Caki2 (cell line): Measurements from ENCODE around the gene ZBED4. TPM values are rescaled to one million over a fixed set of nuclear protein-coding genes. Genes with fewer than 3 reads are reported as not detected.
"Not testable (repeated sequence)": the region's sequence is repeated elsewhere in the genome, so short reads cannot be mapped to it uniquely, and the experiment has no call there.

ENCODE experiments used
- DNase-seq: peaks from one replicate; pipeline ENCODE4 v3.0.0-alpha.2; 2015; ENCODE audit warnings: low read depth
- in situ Hi-C: cut with HindIII; loops from 2 replicates; pipeline ENCODE4 v1.10.0; 2016; ENCODE audit warnings: low sequenced_read_pairs, low pct_unique_long_range_greater_than_20kb, mixed read lengths
- total RNA-seq: library from RNA; depleted of rRNA; stranded (reverse); fragments of >200 nt; shearing (Covaris generic); gene quantifications from 2 replicates; pipeline ENCODE4 v1.2.3, GENCODE V29; 2014; ENCODE audit warnings: low replicate concordance

ZBED4 gene
- total RNA-seq, 1 experiment from 2014 or later = 8.8 TPM

- in situ Hi-C loops = no loop called here
- no peak for DNase-seq
Observed at GRCh38 chr22:49850021-49850911, 3.4 kb upstream of the ZBED4 start.

DNA sequence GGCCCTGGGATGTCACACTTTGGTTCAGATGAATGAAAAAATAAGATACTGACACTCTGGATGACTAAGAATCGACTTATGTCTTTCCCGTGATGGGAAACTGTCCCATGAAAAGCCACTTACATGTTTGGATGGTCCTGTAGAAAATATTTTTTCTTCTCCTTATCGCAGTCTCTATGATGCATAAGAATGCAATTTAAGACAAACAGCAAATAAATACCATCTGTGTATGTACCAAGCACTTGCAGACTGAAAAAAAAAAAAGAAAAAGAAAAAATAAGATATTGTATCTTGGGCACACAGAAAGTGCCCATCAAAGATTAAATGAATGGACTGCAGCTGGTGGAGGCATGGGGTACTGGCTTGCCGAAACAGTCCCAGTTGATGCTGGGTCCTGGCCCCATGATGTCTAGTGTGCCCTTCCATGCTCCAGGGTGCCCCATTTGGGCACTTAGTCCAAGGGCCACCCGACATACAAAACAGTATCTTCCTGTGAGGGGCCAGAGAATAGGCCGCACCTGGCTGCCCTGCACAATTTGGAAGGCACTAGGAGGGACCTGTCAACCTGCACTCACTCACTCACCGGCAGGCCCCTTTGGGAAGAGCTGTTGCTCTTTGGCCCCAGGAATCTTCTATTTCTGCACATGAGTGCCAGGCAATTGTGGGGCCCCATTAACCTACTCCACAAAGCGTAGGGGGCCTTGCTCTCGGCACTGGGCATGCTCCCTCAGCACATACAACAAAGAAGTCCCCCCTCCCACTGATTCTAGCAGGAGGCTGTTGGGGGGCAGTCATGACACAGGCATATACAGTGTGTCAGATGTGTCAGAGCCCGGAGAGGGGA, 2.5 kb upstream of the ZBED4 start:
- in situ Hi-C loops = no loop called here
- no peak for DNase-seq

GRCh38 chr22:49852568-49852897, 1.1 kb upstream of the ZBED4 start:
- DNase-seq, in situ Hi-C loops: not testable (repeated sequence)

DNA sequence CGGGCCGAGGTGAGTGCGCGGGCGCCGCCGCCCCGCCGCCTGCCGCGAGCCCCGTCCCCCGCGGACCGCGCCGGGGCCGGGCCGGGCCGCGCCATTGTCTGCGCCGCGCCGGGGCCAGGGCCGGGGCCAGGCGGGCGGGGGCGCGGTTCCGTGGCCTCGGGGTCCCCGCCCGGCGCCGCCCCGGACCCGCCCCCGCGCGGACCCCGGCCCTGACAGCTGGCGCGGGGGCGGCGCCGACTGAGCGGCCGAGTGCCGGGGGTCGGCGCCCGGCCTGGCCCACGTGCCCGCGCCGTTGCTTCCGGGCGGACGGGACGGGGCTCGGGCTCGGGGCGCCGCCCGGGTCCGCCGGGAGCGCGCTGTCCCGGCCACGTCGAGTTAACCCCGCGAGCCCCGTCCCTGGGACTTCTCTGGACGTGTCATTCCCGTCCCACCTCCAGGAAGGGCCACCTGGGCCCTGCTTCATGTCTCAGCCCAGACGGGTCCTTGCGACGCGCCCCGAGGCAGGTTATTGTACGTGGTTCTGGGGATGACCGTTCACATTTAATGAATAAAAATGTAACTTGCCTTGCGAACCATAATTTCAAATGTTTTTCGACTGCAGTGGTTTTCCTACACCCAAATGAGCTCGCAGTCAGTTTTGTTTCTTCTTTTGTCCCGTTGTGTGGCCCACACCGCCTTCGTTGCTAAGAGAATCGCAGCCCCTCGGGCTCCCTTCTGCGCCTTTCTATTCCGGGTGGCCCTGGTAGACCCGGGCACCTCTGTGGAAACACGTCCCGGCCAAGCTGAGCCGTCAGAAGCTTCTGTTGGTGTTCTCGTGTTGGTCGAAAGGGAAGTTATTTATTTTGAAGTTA, 562 bp downstream of the ZBED4 start:
- DNase-seq = peak; percentile 40
- in situ Hi-C loops = no loop called here

- no peak for DNase-seq
- in situ Hi-C loops = no loop called here
Observed at GRCh38 chr22:49855251-49855911, 1.7 kb downstream of the ZBED4 start.

DNA sequence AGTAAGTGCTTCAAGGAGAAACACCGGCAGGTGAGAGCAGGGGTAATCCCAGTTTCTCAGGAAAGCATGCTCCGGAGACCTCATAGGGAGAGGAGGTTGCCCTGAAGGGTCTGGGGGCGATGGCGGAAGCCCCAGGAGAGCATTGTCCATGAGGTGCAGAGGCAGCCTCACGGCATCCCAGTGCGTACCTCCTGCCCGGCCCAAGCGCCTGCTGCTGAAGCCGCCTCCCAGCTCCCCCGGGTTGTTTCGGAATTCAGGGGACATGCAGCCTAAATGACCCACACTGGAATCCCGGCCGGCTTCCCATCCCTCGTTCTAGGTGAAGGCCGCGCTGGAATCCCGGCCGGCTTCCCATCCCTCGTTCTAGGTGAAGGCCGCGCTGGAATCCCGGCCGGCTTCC, 2.7 kb downstream of the ZBED4 start:
- in situ Hi-C loops = no loop called here
- no peak for DNase-seq

DNA sequence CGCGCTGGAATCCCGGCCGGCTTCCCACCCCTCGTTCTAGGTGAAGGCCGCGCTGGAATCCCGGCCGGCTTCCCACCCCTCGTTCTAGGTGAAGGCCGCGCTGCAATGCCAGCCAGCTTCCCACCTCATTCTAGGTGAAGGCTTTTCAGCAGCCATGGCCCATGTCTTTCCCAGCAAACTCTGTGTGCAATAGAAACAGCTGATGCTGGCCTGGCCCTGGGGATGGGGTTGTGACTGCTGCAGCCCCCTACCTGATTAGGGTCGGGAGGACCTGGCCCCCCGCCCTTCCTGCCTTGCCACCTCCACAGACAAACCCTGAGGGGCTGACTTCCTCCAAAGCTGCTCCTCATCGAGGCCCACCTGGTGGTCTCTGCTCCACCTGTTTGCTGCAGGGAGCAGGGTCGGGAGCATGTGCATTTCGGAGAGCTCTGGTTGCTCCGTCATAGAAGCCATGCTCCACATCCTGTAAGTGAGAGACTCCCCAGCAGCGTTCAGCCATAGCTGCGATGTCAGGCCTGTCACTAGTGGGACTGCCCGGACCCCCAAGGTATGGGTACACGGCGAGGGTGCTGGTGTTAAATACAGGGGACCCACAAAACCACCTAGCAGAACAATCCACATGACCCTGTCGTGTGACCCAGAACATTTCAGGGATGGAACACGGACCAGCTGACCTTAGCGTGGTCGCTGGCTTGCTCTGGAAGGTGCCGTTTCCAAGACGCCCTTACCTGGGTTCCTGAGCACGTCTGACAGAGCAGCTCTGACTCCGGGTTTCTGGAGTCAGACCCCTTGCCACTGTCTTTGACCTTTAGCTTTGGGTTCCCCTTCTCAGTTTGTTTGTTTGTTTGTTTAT, 3.3 kb downstream of the ZBED4 start:
- in situ Hi-C loops = no loop called here
- no peak for DNase-seq

DNA sequence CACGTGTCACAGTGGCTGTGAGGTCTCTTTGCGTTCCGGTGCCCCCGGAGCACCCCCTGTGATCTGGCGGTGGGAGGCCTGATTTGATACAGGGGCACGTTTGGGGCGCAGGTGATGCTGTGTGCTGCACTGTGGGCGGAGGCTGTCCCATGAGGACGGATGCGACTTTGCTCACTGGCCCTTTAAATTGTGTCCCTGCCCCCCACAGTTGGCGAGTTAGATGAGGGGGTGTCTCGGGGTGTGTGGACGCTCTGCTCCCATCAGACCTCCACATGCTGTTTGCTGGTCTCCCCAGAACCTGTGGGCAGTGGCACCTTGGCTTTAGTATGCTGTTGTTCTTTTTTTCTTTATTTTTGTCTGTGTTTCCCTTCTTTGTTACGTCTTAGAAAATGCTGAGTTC, 5.2 kb downstream of the ZBED4 start:
- no peak for DNase-seq
- in situ Hi-C loops = no loop called here

GRCh38 chr22:49861642-49862495, 8.2 kb downstream of the ZBED4 start:
- in situ Hi-C loops = no loop called here
- DNase-seq = no peak

DNA sequence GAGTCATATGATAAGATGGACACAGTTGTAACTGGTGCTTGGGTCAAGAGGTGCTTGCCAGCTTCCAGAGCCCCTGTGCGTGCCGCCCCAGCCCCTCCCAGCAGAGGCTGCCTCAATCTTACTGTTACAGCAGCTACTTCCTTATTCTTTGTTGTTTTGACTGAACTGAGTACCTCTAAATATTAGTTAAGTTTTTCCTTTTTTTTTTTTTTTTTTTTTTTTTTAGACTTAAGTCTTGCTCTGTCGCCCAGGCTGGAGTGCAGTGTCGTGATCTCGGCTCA, 8.8 kb downstream of the ZBED4 start:
- in situ Hi-C loops = no loop called here
- DNase-seq = no peak

DNA sequence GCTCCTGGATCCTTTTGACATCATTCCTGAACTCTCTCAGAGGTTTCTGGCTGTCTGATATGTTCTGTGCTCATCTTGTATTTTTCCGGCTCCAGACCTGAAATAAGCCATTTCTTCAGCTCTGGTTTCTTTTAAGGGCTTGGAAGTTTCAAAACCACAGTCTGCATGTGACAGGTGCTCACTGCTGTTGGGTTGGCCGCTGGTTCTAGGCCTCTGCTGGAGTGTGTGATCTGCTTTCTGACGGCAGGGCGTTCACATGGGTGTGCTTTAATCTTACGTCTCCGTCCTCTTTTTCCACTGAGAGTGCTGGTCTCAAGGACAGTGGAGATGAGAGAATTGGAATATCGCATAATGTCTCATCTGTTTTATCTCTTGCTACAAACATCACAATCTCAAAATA, 10.3 kb downstream of the ZBED4 start:
- in situ Hi-C loops = no loop called here
- DNase-seq = no peak

- in situ Hi-C loops = no loop called here
Observed at GRCh38 chr22:49865156-49865555, 11.5 kb downstream of the ZBED4 start.

GRCh38 chr22:49866134-49866533, 12.5 kb downstream of the ZBED4 start:
- DNase-seq = no peak
- in situ Hi-C loops = no loop called here

More at GRCh38 chr22:49865156-49865555, 11.5 kb downstream of the ZBED4 start:
- DNase-seq = no peak

DNA sequence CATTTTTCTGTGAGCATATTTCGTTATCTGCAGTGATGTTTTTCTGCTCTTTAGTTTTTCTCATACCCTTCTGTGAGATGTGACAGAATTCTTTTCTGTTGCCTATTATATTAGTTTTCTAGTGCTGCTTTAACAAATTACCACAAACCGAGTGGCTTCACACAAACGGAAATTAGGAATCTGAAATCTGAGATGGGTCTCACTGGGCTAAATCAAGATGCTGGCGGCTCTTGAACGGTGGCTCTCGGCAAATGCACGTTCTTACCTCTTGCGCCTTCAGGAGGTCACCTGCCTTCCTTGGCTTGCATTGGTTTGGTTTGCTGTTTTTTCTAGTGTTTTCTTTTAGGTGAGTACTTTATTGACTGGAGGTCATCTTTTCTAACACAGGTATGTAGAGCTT, 13.0 kb downstream of the ZBED4 start:
- in situ Hi-C loops = no loop called here
- no peak for DNase-seq

DNA sequence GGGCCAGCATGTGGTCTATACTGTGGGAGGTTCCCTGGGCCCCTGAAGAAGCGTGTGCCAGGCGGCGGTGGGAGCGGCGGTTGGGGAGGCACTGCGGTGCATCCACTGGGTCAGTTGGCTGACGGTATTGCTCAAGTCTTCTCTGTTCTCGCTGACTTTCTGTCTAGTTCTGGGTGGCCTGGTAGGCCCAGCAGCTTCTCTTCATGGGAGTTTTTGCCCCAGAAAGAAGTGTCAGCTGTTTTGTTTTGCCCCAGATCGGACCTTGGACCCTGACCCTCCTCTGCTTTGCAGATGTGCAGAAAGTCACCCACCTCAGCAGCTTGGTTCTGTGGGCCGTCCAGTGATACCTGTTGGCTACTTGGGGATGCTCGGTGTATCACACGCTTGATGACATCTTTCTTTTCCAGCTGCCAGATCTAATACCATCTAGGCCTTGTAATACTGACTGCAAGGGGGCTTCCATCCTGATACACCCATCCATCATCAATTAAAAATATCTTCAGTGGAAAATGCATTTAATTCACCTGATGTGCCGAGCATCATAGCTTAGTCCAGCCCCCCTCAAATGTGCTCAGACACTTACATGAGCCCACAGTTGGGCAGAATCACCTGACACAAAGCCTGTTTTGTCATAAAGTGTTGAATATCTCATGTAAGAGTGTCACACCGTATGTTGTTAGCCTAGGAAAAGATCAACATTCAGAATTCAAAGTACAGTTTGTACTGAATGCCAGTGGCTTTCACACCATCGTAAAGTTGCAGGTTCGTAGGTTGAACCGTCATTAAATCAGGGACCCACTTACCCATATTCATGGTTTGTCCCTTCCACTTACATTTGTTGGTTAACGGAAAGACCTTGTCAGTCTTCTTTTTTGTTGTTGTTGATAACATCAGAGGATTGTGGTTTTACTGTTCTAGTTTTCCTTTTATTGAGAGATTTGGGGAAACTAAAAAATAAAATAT, 13.9 kb downstream of the ZBED4 start:
- DNase-seq = no peak
- in situ Hi-C loops = no loop called here
